Epithelial cell of esophagus (primary cell): ENCODE data around the gene CDH13.

Experiments used
- DNase-seq: peaks from one replicate; pipeline ENCODE4 v3.0.0; 2010; ENCODE audit warnings: low read depth
- H3K4me3 ChIP-seq: 2 replicates; pipeline ENCODE4 v1.5.1; 2011; ENCODE audit warnings: mild to moderate bottlenecking, low read length, control low read depth
- TF ChIP-seq, protein P1 (sequence below): IDR thresholded peaks from 2 replicates; pipeline ENCODE4 v1.5.1; 2011; ENCODE audit warnings: low read depth, mild to moderate bottlenecking, low read length, control low read depth, inconsistent platforms; ENCODE audit not compliant: insufficient read depth; ENCODE audit errors: missing control alignments

The CDH13 gene

DNA sequence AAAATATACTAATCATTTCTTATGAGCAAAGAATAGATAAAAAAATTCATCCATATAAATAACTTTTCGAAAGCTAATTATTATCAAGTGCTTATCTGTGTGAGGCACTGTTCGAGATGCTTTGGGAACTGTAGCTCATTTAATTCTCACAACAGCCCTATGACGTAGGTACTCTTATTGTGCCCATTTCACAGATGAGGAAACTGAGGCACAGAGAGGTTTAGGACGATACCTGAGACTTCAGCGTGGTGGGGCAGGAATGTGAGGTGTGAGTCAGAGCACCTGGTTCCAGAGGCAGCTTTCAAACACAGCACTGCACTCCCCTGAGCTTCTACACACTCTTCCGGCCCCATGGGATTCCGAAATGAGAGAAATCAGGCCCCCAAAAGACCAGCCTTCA, 995.2 kb downstream of the CDH13 start:
- no peak for DNase-seq
- TF ChIP-seq, protein P1, sequence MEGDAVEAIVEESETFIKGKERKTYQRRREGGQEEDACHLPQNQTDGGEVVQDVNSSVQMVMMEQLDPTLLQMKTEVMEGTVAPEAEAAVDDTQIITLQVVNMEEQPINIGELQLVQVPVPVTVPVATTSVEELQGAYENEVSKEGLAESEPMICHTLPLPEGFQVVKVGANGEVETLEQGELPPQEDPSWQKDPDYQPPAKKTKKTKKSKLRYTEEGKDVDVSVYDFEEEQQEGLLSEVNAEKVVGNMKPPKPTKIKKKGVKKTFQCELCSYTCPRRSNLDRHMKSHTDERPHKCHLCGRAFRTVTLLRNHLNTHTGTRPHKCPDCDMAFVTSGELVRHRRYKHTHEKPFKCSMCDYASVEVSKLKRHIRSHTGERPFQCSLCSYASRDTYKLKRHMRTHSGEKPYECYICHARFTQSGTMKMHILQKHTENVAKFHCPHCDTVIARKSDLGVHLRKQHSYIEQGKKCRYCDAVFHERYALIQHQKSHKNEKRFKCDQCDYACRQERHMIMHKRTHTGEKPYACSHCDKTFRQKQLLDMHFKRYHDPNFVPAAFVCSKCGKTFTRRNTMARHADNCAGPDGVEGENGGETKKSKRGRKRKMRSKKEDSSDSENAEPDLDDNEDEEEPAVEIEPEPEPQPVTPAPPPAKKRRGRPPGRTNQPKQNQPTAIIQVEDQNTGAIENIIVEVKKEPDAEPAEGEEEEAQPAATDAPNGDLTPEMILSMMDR, result no peak

DNA sequence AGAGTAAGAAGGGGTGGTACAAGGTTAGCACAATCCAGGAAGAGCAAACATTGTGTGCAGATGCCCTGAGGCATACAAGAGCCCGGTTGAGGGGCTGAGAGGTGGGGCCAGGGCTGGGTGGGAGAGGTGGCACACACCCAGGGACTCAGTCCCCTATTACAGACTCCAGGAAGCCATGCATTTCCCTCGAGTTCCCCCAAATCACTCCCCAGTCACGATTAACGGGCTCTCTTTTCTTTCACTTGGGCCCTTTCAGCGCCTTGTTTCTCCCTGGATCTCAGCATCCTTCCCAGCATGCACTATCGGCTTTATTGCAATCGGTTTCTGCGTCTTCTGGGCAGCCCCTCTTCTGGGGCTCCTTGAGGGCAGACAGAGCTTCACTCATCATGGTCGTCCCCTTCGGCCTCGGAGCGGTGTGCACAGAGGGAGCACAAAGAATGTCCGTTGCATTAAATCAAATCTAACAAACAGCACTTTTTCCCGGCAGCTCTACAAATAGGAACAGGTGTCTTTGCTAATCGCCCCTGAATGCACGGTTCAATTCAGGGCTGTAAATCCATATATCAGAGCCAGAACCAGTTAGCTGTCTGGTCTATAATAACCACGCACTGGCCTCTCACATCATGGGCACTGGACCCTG, 996.4 kb downstream of the CDH13 start:
- no peak for DNase-seq
- no peak overlapping the region for H3K4me3 ChIP-seq
- TF ChIP-seq, protein P1, result no peak

More for the DNA sequence above, 995.2 kb downstream of the CDH13 start:
- no peak overlapping the region for H3K4me3 ChIP-seq

DNA sequence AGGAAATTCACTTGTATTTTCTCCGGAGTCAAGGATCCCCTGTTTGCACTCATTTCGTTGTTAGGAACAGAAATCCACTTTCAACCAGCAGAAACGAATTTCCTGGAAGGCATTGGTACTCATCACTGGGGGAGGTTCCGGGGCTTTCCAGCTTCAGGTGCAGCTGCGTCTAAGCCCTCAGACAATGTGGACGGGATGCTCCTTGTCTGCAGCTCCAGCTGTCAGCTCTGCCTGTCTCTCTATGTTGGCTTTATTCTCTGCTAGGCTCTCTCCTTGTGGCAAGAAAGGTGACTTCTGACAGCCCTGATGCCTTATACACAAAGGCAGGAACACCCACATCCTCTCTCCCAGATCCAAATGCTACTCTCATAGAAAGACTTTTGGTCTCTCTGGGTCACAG, 997.1 kb downstream of the CDH13 start:
- DNase-seq, result no peak
- TF ChIP-seq, protein P1, result no peak
- H3K4me3 ChIP-seq, result no peak overlapping the region

DNA sequence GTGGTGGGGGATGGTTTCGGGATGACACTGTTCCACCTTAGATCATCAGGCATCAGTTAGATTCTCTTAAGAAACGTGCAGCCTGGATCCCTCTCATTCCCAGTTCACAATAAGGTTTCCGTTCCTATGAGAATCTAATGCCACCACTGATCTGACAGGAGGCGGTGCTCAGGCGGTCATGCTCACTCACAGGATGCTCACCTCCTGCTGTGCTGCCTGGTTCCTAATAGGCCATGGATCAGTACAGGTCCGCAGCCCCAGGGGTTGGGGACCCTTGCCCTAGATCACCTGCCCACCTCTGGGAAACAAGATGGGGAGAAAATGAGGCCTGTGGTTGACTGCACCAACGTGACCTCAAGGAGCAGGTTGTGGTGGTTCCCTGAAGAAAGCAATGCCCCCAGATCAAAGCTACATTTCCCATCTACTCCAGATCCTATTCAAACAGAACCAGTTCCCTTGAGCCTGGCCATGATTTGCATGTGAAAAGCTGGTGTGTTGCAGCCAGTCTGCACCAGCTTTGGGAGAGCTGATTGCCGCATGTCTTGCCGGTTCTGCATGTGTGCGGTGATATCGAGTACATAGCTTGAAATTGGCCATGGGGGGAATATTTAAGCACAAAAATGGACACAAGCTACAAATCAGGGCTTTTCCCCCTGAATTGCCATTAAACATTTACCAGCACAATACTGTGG, 997.8 kb downstream of the CDH13 start:
- no peak overlapping the region for H3K4me3 ChIP-seq
- TF ChIP-seq, protein P1, result no peak
- DNase-seq, result no peak

DNA sequence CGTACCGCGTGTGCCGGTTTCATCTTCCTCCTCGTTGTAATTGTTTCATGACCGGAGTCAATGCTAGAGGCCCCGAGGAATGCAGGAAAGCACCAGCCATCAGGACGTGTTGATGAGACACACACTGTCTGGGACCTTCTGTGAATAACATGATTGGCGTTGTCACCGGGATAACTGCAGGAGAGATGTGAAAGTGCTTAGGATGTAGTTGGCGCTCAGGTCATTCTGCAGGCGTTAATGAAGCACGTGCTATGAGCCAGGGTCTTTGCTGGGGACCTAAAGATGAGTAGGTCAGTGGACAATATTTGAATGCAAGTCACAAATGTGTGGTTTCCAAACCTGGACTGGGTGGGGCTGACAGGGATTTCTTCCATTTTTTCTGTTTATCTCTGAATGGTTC, 999.4 kb downstream of the CDH13 start:
- DNase-seq, result no peak
- no peak overlapping the region for H3K4me3 ChIP-seq
- TF ChIP-seq, protein P1, result no peak

DNA sequence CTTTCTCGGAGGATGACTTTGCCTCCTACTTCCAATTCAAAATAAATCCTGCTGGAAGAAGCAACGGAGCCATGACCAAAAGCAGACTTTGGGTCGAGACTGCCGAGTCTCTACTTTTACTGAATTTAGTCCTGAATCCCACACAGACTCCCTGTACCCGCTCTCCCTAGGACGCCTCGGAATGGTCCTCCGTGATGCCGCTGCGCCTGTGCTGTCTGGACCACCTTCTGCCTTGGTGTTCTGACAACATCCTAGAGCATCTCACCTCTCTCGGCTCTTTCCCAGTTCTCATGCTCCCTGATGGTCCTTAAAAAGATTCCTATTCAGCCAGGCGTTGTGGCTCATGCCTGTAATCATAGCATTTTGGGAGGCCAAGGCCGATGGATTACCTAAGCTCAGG, 999.9 kb downstream of the CDH13 start:
- DNase-seq, result no peak
- no peak overlapping the region for H3K4me3 ChIP-seq
- TF ChIP-seq, protein P1, result no peak

DNA sequence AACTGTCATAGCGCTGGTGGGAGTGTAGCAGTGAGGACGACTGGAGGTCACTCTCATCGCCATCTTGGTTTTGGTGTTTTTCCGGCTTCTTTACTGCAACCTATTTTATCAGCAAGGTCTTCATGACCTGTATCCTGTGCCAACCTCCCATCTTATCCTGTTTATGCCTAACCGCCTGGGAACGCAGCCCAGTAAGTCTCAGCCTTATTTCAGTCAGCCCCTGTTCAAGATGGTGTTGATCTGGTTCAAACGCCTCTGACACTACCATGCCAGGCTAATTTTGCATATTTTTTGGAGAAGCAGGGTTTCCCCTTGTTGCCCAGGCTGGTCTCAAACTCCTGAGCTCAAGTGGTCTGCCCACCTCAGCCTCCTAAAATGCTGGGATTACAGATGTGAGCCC, 1001.2 kb downstream of the CDH13 start:
- no peak for DNase-seq
- H3K4me3 ChIP-seq, result no peak overlapping the region
- TF ChIP-seq, protein P1, result no peak
